ENCODE data around the gene XYLB.

The XYLB gene

GRCh38 chr3:38457111-38458003 is 110.8 kb downstream of the XYLB start:
- DNase-seq: no peak

- DNase-seq: no peak
Observed at GRCh38 chr3:38458796-38459498, 112.4 kb downstream of the XYLB start.

GRCh38 chr3:38459499-38460048 is 113.0 kb downstream of the XYLB start:
- DNase-seq: no peak

GRCh38 chr3:38460377-38461270 is 114.0 kb downstream of the XYLB start:
- no peak for DNase-seq

All from NCI-H1105 (cell line).